AML-193 (cell line): Measurements from ENCODE around the gene TRIO.
"Not testable (repeated sequence)": the region's sequence is repeated elsewhere in the genome, so short reads cannot be mapped to it uniquely, and the experiment has no call there.

ENCODE experiments used
- DNase-seq, 2 experiments: peaks; one replicate each; lab custom pipeline; 2025; lab: John Stamatoyannopoulos, UW

The TRIO gene

DNA sequence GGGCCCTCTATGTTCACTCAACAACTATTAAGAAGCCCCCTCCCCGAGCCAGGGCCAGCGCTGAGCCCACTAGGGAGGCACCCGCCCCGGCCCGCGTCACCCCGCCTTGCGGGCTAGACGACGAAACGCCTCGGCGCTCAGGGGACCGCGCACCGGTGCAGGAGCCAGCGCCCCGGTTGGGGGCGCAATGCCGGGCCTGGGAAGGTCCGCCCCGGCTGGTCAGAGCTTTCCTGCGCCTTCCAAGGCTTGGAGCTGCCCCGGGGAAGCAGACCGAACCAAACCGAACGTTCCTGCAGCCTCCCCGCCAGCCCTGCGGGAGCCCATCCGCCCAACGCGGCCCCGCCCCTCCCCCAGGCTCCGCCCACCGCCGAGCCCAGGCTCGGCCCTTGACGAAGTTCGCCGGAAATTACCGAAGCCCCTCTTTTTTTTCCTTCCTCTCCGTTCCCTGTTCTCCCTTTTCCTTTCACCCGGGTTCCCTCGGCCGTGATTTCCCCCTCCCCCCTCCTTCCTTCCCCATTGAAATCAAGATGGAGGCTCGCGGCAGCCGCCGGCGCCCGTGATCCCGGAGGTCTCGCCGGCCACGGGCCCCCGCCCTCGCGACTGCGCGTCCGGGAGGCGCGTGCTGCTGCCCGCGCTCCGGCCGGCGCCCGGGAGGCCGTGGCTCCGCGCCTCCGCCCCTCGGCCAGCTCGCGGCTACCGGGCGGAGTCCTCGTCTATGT is at the start of gene TRIO:
Gene TRIO, plus strand, starts transcription at position 516 of the 719 bp plus-strand sequence. CDS start 384 bp downstream, outside the sequence.
- DNase-seq = no peak

DNA sequence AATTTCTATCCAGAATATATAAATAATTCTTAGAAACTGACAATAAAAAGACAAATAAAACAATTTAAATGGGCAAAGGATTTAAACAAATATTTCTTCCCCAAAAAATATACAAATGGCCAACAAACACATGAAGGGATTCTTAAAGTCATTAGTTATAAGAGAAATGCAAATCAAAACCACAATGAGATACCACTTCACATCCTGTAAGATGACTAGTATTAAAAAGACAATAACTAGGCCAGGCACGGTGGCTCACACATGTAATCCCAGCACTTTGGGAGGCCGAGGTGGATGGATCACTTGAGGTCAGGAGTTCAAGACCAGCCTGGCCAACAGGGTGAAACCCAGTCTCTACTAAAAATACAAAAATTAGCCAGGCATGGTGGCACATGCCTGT is 45.8 kb upstream of the TRIO start:
- DNase-seq = not testable (repeated sequence)

DNA sequence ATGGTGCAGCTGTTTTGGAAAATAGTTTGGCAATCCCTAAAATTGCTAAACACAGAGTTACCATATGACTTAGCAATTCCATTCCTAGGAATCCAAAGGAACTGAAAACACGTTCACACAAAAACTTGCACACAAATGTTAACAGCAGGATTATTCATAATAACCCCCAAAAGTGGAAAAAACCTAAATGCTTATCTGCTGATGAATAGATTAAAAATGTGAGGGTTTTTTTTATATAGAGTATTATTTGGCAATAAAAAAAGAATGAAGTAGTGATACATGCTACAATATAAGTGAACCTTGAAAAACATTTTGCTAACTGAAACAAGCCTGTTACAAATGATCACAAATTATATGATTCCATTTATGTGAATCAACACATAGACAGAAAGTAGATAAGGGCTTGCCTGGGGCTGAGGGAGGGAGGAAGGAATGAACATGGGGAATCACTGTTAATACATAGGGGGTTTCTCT is 45.1 kb upstream of the TRIO start:
- no peak for DNase-seq

DNA sequence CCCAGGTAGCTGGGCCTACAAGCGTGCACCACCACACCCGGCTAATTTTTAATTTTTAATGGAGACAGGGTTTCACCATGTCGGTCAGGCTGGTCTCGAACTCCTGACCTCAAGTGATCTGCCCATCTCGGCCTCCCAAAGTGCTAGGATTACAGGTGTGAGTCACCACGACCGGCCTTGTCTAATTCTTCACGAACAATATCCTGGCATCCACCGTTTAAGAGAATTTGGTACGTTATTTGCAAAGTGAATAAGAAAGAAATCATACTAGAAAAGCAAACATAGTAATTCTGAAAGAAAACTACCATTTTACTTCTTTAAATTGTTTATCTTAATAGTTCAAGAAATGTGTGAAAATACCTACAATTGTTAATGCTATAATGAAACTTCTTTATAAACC is 42.9 kb upstream of the TRIO start:
- DNase-seq = no peak

DNA sequence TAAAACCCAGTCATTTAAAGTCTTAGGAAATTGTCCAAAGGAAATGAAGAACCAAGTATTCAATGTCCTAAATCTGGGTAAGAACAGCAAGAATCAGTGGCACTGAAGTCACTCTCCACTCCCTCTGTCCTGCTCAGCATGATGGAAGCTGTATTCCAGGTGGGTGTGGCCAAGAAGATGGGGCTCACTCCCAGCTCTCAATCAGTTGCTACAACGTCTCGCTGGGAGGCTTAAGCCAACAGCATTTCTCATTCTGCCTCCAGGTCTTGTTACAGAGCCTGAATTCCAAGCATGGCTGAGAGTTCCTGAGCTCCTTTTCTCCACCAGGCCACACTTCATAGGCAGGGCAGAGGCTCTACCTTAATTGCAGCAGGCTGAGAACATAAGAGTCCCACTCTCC is 41.2 kb upstream of the TRIO start:
- DNase-seq = no peak

DNA sequence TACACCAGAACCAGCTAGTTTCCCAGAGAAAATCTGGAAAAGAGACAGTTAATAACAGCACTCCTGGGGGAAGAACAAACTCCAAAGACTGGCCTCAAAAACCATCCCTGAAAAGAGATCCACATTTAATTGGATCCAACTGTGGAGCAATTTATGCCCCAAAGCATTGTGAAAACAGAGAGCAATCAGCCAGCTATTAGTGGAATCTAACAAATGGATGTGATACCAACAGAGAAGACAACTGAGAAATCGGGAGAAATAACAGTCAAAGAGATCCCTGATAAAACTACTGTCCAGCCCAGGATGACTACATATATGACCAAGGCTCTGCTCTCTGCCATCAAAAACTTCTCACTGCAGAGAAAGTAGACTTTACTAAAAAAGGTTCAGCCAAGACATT is 40.5 kb upstream of the TRIO start:
- no peak for DNase-seq

DNA sequence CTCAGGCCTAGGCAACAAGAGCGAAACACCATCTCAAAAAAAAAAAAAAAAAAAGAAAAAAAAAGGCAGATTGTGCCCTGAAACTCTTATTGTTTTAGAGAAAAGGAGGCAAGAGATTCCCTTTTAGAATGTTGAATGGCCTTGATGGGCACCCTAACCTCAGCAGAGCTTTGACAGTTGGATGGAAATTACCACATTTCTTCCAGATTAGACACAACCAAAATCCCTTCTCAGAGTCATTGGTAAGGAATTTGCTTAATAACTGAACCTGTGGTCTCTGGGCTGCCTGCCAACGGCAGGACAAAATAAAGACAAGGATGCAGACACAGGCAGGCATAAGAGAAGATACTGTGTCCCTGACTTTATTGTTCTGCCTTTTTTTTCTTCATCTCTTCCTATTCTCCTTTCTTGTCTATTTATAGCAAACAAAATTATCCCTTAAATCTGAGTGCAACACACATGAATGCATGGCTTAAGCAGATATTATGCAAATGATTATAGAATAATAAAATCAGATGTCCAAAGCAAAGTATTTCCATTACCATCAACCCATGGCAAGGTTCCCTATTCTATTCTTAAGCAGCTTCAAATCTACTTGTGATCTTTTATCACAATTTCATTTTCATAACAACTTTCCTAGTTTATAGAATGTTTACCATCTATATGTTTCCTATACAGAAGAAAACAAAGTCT is 37.3 kb upstream of the TRIO start:
- no peak for DNase-seq

DNA sequence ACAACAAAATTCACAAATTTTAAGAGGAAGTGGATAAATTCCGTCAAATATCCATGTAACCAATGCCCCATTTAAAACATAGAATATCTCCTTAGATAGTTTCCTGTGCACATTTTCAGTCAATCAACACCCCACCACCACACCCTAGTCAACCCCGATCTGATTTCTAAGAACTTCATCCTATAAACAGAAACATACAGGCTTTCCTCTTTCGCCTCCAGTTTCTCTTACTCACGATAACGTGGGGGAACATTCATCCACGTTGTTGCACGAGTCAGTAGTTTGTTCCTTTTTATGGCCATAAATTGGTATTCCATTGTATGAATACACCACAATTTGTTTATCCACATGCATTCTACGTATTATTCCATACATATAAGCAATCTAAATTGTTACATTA is 35.6 kb upstream of the TRIO start:
- DNase-seq = no peak

DNA sequence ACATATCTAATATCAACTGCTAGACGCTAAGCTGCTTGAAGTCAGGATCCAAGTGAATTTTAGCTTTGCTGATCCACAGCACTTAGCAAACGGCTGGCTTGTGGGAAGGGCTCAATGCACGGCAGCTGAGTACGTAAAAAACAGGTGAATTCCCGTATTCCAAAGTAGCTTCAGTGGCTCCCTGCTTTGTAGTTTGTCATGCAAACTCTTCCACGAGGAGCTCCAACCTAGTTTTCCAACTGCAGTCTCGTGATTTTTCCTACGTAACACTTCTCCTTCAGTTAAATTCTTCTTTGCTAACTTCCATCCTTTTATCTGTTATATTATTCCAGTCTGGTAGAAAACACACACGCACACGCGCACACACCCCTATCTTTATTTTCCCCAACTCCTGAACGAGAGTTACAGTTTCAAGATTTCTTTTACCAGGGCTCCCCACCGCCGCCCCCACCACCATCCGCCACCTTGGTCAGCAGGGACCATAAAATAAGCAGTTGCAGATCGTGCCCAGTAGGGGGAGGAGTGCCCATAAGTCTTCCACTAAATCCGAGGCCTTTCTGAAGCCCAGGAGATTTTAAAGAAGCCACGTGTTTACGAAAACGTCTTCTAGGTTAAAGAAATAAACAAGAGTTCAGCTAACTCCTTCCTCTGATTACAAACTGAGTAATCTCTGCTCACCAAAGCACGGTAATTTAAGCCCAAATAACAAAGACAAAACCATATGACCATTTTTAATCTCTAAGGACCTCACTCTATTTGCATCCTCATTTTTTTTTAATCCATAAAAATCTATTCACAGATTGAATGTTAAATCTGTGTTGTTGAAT is 34.8 kb upstream of the TRIO start:
- DNase-seq = peak; percentile 21 to 22

DNA sequence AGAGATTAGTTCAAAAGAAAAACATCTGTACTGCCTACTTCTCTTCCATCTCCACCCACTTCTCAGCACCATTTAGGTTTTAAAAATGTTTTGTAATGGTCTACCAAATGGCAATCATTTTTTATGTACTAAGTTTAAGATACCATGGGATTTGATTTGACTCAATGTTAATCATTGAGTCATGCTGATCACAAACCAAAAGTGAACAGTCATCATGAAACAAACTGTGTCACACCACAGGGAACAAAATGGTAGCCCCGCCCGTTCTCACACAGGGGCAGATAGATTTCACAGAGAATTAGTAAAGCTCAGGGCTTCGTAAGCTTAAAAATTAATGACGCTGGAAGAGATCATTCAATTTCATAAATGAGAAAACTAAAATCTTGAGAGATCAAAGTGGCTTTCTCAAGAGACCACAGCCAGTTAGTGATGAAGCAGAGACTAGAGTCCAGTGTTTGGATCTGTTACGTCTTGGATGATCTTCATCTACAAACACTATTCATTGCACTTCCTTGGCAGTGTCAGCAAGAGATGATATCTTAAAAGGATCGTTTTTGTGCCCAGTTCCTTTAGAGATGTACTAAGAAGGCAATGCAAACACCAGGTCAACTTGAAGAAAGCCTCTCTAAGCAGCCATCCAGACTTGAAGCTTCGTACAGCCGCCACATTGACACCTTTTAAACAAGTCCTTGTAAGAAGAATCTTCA is 33.9 kb upstream of the TRIO start:
- no peak for DNase-seq

DNA sequence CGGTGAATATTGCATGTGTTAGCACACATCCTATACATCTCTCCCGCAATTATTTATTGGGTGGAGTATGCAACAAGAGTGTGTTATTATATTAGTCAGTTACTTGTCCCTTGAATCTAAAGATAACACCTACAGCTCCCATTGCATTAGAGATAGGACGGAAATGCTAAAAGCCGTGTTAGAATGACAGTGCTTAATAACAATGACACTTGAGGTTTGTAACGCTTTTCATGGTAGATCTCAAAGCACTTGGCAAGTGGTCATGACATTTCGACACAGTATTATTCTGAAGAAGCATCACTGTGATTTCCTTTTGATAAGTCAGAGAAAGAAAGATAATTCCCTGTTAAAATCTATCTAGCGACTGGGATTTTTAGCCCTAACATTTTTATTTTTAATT is 33.4 kb upstream of the TRIO start:
- DNase-seq = no peak

DNA sequence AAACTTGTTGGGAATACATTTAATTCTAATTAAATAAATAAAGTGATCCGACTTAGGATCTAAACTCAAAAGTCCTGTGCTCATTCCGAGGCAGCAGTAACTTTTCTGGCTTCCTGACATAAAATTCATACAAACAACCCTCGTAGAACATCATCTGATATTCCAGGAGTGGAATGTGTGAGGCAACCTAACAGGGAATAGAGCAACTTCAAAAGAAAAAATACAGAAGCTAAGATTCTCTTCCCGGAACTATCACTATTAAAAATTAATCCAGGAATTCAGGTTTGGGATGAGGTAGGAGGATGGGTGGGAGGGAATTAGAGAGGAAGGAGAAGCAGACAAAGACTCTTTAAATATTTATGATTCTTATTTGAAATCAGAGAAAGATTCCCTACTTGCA is 32.9 kb upstream of the TRIO start:
- no peak for DNase-seq

DNA sequence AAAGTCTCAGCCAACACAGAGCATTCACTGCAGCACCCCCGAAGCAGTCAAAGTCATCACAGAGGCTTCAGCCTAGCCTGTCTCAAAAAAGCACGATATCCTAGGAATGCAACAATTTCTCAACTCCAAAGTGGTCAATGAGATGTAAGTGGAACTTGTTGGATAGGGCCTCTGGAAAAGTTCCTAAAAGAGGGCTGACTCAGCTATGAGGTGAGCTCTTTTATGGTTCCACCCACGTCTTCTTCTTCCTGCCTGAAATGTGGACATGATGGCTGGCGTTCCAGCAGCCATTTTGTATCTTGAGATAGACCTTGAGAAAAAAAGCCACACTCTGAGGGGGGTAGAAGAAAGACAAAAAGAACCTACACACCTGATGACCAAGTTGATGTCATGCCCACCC is 32.5 kb upstream of the TRIO start:
- DNase-seq = no peak

DNA sequence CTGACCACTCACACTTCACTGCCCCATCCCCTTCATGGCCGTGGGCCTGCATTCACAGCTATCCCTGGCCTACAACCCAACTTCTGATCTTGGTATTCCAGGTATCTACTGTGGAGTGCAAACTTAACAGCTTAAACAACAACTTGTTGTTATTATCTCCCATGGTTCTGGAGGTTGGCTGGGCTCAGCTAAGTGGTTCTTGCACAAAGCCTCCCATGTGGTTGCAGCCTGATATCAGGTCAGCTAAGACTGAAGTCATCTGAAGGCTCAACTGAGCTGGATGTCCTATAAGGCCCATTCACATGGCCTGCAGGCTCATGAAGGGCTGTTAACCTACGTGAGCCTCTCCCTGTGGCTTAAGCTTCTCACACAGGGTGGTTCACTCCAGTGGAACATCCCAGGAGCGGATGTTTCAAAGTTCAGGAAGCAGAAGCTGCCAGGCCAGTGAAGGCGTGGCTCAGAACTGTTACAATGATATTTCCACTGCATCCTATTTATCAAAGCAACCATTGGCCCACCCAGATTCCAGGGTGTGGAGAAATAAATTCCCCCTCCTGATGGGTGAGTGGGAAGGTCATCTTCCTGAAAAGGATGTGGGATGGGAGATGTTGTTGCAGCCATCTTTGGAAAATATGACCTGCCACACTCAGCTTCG is 30.0 kb upstream of the TRIO start:
- DNase-seq = no peak

DNA sequence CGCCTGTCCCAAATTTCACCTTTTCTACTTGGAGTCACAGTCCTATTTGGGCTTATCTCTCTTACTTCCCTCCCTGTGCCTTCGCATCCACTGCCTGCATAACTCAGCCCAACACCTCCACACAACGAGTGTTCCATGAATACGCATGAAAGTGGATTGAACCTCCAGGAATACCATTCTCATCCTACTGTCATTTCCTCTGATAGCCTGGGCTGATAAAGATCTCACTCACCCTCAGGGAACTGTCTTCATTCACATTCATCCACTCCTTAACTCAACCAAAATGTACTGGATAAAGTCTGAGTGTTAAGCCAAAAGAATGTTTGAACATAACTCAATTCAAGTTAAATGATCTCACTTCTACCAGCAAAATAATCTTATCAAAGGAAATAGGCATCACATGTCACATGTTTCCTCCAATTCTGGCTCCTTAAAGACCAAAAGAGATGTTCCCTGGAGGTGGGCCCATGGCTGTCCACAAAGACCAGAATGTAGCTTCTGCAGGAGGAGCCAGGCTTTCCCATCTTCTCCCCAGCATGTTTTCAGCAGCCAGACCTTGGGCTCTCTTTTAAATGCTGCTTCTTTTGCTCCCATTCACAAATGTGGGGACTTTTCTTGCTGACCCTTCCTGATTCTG is 28.4 kb upstream of the TRIO start:
- DNase-seq = no peak

DNA sequence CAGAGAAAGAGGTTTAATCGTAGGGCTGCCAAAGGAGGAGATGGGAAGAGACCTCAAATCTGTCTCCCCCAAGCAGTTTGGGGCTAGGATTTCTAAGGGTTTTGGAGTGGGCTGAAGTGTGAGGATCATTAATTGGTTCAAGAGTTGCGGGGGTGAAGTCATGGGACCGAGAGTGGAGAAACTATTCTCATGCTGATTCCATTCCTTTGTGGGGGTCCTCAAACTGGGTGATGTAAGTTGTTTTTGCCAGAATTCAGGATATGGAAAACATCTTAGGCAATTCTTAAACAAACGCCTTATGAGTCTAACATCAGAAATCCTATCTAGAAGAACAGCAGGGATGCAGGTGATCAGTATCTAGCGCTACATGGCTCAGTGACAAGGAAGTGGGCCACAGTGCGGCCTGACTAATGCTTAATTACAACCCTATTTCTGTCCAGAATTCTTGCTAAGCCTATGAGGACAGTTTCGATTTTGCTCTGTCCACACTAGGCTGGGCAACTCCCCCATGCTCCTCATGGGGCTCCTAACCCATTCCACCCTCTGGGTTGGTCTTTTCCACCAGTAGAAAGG is 27.7 kb upstream of the TRIO start:
- no peak for DNase-seq

DNA sequence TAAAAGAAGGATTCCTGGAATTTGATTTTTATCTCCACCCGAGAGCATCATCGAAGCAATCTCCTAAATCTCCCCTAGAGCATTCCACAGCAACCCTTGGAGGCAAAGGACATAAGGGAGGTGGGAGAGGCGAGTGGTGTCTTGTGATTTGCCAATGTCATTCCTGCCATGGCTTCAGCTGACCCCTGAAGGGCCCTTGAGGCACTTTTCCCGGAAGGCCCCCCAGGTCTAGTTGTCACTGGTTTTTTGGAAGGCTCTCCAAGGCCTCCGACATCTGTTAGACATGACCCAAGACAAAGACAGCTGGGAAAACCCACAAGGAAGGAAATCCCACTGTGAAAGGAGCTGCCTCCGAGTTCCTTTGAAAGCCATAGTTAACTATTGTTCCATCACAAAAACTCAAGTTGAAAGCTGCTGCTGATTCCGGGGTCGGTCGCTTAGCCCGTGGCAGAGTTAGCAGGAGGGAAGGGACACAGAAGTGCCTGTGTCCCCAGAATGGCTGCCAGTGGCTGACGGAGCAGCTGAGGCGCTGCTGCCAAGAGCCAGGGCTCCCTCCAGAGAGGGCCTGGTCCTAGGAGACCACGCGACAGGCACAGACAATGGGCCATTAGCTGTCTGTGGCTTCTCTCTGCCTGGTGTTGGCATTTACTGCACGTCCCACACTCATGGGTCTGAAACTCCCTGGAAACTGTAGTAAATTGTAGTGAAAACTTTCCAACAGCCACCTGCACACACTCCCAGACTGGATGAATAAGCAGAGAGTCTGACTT is 24.4 kb upstream of the TRIO start:
- DNase-seq = no peak

DNA sequence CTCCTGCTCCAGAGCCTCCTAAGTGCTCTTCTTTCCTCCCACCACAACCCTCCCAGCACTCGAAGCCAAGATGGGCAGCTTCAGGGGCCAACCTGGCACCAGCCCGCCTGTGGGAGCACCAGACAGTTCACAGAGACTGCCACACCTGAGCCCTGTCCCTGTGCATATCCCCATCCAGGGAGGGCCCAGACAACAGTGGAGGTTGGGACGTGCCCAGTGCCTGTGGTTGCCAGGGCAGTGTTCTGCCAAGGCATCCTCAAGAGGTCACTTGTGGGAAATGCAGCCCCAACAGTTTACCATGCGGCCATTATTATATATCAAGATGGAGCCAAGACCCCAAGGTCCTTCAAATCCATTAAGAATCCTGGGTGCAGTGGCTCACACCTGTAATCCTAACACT is 23.0 kb upstream of the TRIO start:
- no peak for DNase-seq

DNA sequence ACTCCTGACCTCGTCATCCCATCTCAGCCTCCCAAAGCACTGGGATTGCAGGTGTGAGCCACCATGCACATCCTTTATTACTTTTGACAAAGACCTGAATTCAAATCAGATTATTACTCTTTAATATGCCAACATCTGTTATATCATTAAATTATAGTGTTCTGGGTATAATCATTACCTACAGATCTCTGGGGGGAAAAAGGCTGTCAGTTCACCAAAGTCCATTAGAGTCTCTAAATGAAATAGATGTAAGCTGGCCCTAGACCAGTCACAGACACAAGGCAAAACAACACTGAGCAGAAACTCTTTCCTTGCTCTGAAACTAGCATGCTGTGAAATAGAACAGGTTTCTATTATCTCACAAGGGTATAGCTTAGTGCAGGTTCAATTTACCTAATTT is 21.6 kb upstream of the TRIO start:
- DNase-seq = no peak

DNA sequence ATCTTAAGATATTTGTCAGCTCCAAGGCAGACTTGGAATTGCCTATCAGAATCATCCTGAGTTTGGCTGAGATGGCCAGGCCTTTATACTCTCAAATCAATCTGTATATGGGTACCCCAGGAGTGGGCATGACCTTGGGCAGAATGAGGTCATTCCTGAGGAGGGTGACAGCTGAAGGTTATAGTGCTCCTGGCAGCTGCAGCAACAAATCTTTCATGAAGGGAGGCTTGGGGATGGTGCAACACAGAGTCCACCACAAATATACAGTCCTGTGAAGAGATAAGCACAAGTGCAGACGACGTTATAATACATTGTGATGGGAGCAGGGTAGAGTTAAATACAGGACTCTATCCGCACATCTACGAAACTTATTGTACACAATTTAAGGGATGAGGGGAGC is 21.1 kb upstream of the TRIO start:
- no peak for DNase-seq
